Liver (tissue), 9 donors: ENCODE measurements around the gene JAZF1. TPM values are rescaled to one million over a fixed set of nuclear protein-coding genes. Genes with fewer than 3 reads are reported as not detected.

ENCODE experiments used
- DNase-seq: peaks from one replicate; pipeline ENCODE4 v3.0.0-alpha.2; 2017; ENCODE audit warnings: low spot score
- H3K27ac ChIP-seq, 2 donors: one replicate each; pipeline ENCODE4 v1.7.0; 2013; ENCODE audit warnings: inconsistent platforms in 2 of 2, low read length in 2 of 2, control low read depth in 1 of 2, low read depth in 1 of 2, mild to moderate bottlenecking in 1 of 2
- H3K27me3 ChIP-seq, 4 donors: one replicate each; pipeline versions ENCODE4 v1.6.1 to v1.7.0; 2013; ENCODE audit warnings: low read length in 3 of 4, inconsistent platforms in 1 of 4, mild to moderate bottlenecking in 1 of 4, moderate library complexity in 1 of 4; ENCODE audit not compliant: control insufficient read depth in 4 of 4, insufficient read depth in 4 of 4
- H3K36me3 ChIP-seq, 4 donors: one replicate each; pipeline versions ENCODE4 v1.6.1 to v1.7.0; 2013; ENCODE audit warnings: low read length in 3 of 4, mild to moderate bottlenecking in 3 of 4, low read depth in 1 of 4, moderate library complexity in 1 of 4; ENCODE audit not compliant: control insufficient read depth in 4 of 4, insufficient read depth in 3 of 4
- H3K4me1 ChIP-seq, 4 donors: one replicate each; pipeline versions ENCODE4 v1.6.1 to v1.7.0; 2013; ENCODE audit warnings: low read length in 3 of 4, mild to moderate bottlenecking in 3 of 4, moderate library complexity in 1 of 4; ENCODE audit not compliant: control insufficient read depth in 4 of 4, insufficient read depth in 4 of 4
- H3K4me3 ChIP-seq, 3 donors: one replicate each; pipeline versions ENCODE4 v1.6.1 to v1.7.0; 2013; ENCODE audit warnings: low read length in 3 of 3, control low read depth in 1 of 3, low read depth in 1 of 3, mild to moderate bottlenecking in 1 of 3
- H3K9ac ChIP-seq, 2 donors: one replicate each; pipeline ENCODE4 v1.7.0; 2013; ENCODE audit warnings: low read length in 2 of 2, mild to moderate bottlenecking in 2 of 2, moderate library complexity in 2 of 2, control low read depth in 1 of 2, low read depth in 1 of 2
- H3K9me3 ChIP-seq, 4 donors: one replicate each; pipeline versions ENCODE4 v1.6.1 to v1.7.0; 2013; ENCODE audit warnings: low read length in 3 of 4; ENCODE audit not compliant: control insufficient read depth in 4 of 4
- ATF3 ChIP-seq: IDR thresholded peaks from 2 replicates; pipeline ENCODE4 v1.6.1; 2016; ENCODE audit warnings: antibody characterized with exemption
- CTCF ChIP-seq: fragments of 150-350 bp; IDR thresholded peaks from 2 replicates; pipeline ENCODE4 v1.5.1; 2017; ENCODE audit warnings: improper control_type of control experiment, low read depth, low read length; ENCODE audit not compliant: missing input control
- EGR1 ChIP-seq, 2 donors: IDR thresholded peaks; 2 replicates each; pipeline ENCODE4 v1.6.1; 2016 to 2018; ENCODE audit warnings: antibody characterized with exemption in 2 of 2, low read depth in 2 of 2
- FOXA1 ChIP-seq: IDR thresholded peaks from 2 replicates; pipeline ENCODE4 v1.6.1; 2016; ENCODE audit warnings: antibody characterized with exemption
- FOXA2 ChIP-seq: IDR thresholded peaks from 2 replicates; pipeline ENCODE4 v1.6.1; 2016; ENCODE audit warnings: antibody characterized with exemption
- GABPA ChIP-seq, 2 donors: IDR thresholded peaks in 1 of 2; conservative IDR thresholded peaks in 1 of 2; 2 replicates each; pipeline ENCODE4 v1.6.1; 2016; ENCODE audit warnings: antibody characterized with exemption in 2 of 2, mild to moderate bottlenecking in 1 of 2, moderate library complexity in 1 of 2
- HNF4A ChIP-seq, 2 donors: conservative IDR thresholded peaks; 2 replicates each; pipeline ENCODE4 v1.6.1; 2016; ENCODE audit warnings: antibody characterized with exemption in 2 of 2, mild to moderate bottlenecking in 2 of 2
- HNF4G ChIP-seq: IDR thresholded peaks from 2 replicates; pipeline ENCODE4 v1.6.1; 2016; ENCODE audit warnings: antibody characterized with exemption
- MAX ChIP-seq: IDR thresholded peaks from 2 replicates; pipeline ENCODE4 v1.6.1; 2016; ENCODE audit warnings: antibody characterized with exemption
- NR2F2 ChIP-seq: IDR thresholded peaks from 2 replicates; pipeline ENCODE4 v1.6.1; 2016; ENCODE audit warnings: antibody characterized with exemption
- RAD21 ChIP-seq, 2 donors: IDR thresholded peaks; 2 replicates each; pipeline ENCODE4 v1.6.1; 2016; ENCODE audit warnings: antibody characterized with exemption in 2 of 2, mild to moderate bottlenecking in 2 of 2
- REST ChIP-seq: IDR thresholded peaks from 2 replicates; pipeline ENCODE4 v1.6.1; 2016; ENCODE audit warnings: antibody characterized with exemption, mild to moderate bottlenecking
- SP1 ChIP-seq: IDR thresholded peaks from 2 replicates; pipeline ENCODE4 v1.6.1; 2018; ENCODE audit warnings: antibody characterized with exemption, mild to moderate bottlenecking
- TAF1 ChIP-seq: conservative IDR thresholded peaks from 2 replicates; pipeline ENCODE4 v1.6.1; 2016; ENCODE audit warnings: antibody characterized with exemption, mild to moderate bottlenecking
- YY1 ChIP-seq: IDR thresholded peaks from 2 replicates; pipeline ENCODE4 v1.6.1; 2016; ENCODE audit warnings: antibody characterized with exemption, mild to moderate bottlenecking
- ZBTB33 ChIP-seq: IDR thresholded peaks from 2 replicates; pipeline ENCODE4 v1.6.1; 2016; ENCODE audit warnings: antibody characterized with exemption
- WGBS: extraction: QIAGEN DNeasy Blood & Tissue Kit; methylation state at CpG from one replicate; pipeline ENCODE4 v1.1.7; 2013; 5-methylcytosine and 5-hydroxymethylcytosine counted together
- polyA plus RNA-seq, 2 donors: library from polyadenylated mRNA; stranded (reverse) in 1 of 2; unstranded in 1 of 2; fragments of 200-250 nt in 1 of 2; fragments of >200 nt in 1 of 2; fragmentation: Nextera tagmentation in 1 of 2; extraction: Ambion mirVana in 1 of 2; gene quantifications; one replicate each; pipeline versions ENCODE4 v1.2.1 to v1.2.3, GENCODE V29; 2013 to 2015
- total RNA-seq, 2 donors: library from RNA; depleted of rRNA; stranded (reverse); fragments of >200 nt; gene quantifications; one replicate each; pipeline ENCODE4 v1.2.3, GENCODE V29; 2014
- donor health status: healthy.
- donor health status: healthy.
- donor health status: healthy.
- donor health status: healthy.
- donor health status: healthy.

Gene JAZF1
- total and polyA plus RNA-seq, 4 donors: 2.7 to 17.8 (median 4.0) TPM

GRCh38 chr7:27945058-27945795 lies 235.4 kb downstream of the JAZF1 start:
- H3K9ac ChIP-seq: no peak overlapping the region
- no peak for DNase-seq
- 96% methylated on average over 10 of the region's 10 CpGs for WGBS

GRCh38 chr7:27944643-27945042 lies 236.0 kb downstream of the JAZF1 start:
- no peak for DNase-seq
- Histone ChIP-seq H3K27ac (no peak overlapping the region), H3K36me3 (no peaks in the 10 kb centered on the region), H3K27me3 (no peaks in the 10 kb centered on the region), H3K4me1 (no peaks in the 10 kb centered on the region), H3K4me3 (no peak overlapping the region), H3K9ac (no peak overlapping the region), H3K9me3 (no peaks in the 10 kb centered on the region)
- TF ChIP-seq GABPA (IDR thresholded peaks at IDR 0.05 in 1 of 2, conservative IDR thresholded peaks at IDR 0.05 in 1 of 2) (no peak), EGR1 (IDR thresholded peaks at IDR 0.05; ENCODE audit: low read depth in 2 of 2) (no peak), FOXA2 (no peak), HNF4G (no peak), SP1 (no peak), TAF1 (no peak)
- 93% methylated on average over 6 of the region's 6 CpGs for WGBS

More at GRCh38 chr7:27945058-27945795, 235.4 kb downstream of the JAZF1 start:
- no peaks in the 10 kb centered on the region for H3K27me3 ChIP-seq
- no peak overlapping the region for H3K4me3 ChIP-seq
- no peaks in the 10 kb centered on the region for H3K4me1 ChIP-seq
- TF ChIP-seq FOXA2 (no peak), SP1 (no peak), HNF4A (conservative IDR thresholded peaks at IDR 0.05) (no peak), REST (no peak), MAX (no peak), TAF1 (no peak), YY1 (no peak), FOXA1 (no peak), NR2F2 (no peak), GABPA (IDR thresholded peaks at IDR 0.05 in 1 of 2, conservative IDR thresholded peaks at IDR 0.05 in 1 of 2) (no peak)
- no peaks in the 10 kb centered on the region for H3K36me3 ChIP-seq
- H3K9me3 ChIP-seq: no peaks in the 10 kb centered on the region
- H3K27ac ChIP-seq: no peak overlapping the region

GRCh38 chr7:27943241-27943640 lies 237.4 kb downstream of the JAZF1 start:
- Histone ChIP-seq H3K27ac (no peak overlapping the region), H3K27me3 (no peaks in the 10 kb centered on the region), H3K4me3 (no peak overlapping the region), H3K9me3 (no peaks in the 10 kb centered on the region), H3K4me1 (no peaks in the 10 kb centered on the region), H3K36me3 (no peaks in the 10 kb centered on the region), H3K9ac (no peak overlapping the region)
- no peak for DNase-seq
- WGBS: 94% methylated on average over 14 of the region's 14 CpGs
- no peak for TF ChIP-seq SP1
- no peak for TF ChIP-seq FOXA2
- TF ChIP-seq EGR1 (IDR thresholded peaks at IDR 0.05; ENCODE audit: low read depth in 2 of 2): no peak
- TF ChIP-seq RAD21 (IDR thresholded peaks at IDR 0.05): no peak
- TF ChIP-seq YY1: no peak
- no peak for TF ChIP-seq FOXA1
- TF ChIP-seq CTCF: no peak
- TF ChIP-seq TAF1: no peak
- TF ChIP-seq ATF3: no peak
- no peak for TF ChIP-seq MAX
- TF ChIP-seq ZBTB33: no peak
